ENCODE results near the gene RETREG1.
"Not testable (repeated sequence)": the region's sequence is repeated elsewhere in the genome, so short reads cannot be mapped to it uniquely, and the experiment has no call there.

RETREG1 gene

GRCh38 chr5:16477541-16477940, 139.3 kb downstream of the RETREG1 start:
- H3K9me2 ChIP-seq (ENCODE audit: low read depth, low read length), result no peaks in the 10 kb centered on the region
- H3K9ac ChIP-seq (ENCODE audit: low read length), result no peak overlapping the region
- no peaks in the 10 kb centered on the region for H4K20me1 ChIP-seq (ENCODE audit: insufficient read depth, low read length)
- H3K27me3 ChIP-seq (ENCODE audit: insufficient read depth, low read length), result no peaks in the 10 kb centered on the region
- no peak overlapping the region for H2AFZ ChIP-seq (ENCODE audit: low read length)
- H3K36me3 ChIP-seq (ENCODE audit: insufficient read depth, low read length), result no peaks in the 10 kb centered on the region
- H3K4me2 ChIP-seq (ENCODE audit: low read length), result no peak overlapping the region
- no peaks in the 10 kb centered on the region for H3K79me2 ChIP-seq (ENCODE audit: insufficient read depth, low read length)
- H3K4me1 ChIP-seq (ENCODE audit: insufficient read depth, low read length, severe bottlenecking), result no peaks in the 10 kb centered on the region
- H3K9me3 ChIP-seq (ENCODE audit: low read length), result no peaks in the 10 kb centered on the region
- no peaks in the 10 kb centered on the region for H3F3A ChIP-seq (ENCODE audit: insufficient read depth, low read length)
- no peak for TF ChIP-seq EZH2 (IDR thresholded peaks at IDR 0.05; ENCODE audit: borderline replicate concordance, low read length)
- H3K4me3 ChIP-seq (ENCODE audit: low read depth, low read length, poor library complexity, severe bottlenecking), result no peak overlapping the region
- no peak overlapping the region for H3K27ac ChIP-seq (ENCODE audit: low read depth, low read length, poor library complexity, severe bottlenecking)

GRCh38 chr5:16476417-16476816, 140.4 kb downstream of the RETREG1 start:
- not testable (repeated sequence) for H3K27me3 ChIP-seq (ENCODE audit: insufficient read depth, low read length); H3K79me2 ChIP-seq (ENCODE audit: insufficient read depth, low read length); H3F3A ChIP-seq (ENCODE audit: insufficient read depth, low read length); H3K27ac ChIP-seq (ENCODE audit: low read depth, low read length, poor library complexity, severe bottlenecking); H3K9me3 ChIP-seq (ENCODE audit: low read length); H3K9ac ChIP-seq (ENCODE audit: low read length); H3K4me2 ChIP-seq (ENCODE audit: low read length); H4K20me1 ChIP-seq (ENCODE audit: insufficient read depth, low read length); H3K9me2 ChIP-seq (ENCODE audit: low read depth, low read length); H3K4me1 ChIP-seq (ENCODE audit: insufficient read depth, low read length, severe bottlenecking); H3K36me3 ChIP-seq (ENCODE audit: insufficient read depth, low read length); H3K4me3 ChIP-seq (ENCODE audit: low read depth, low read length, poor library complexity, severe bottlenecking); H2AFZ ChIP-seq (ENCODE audit: low read length)

DNA sequence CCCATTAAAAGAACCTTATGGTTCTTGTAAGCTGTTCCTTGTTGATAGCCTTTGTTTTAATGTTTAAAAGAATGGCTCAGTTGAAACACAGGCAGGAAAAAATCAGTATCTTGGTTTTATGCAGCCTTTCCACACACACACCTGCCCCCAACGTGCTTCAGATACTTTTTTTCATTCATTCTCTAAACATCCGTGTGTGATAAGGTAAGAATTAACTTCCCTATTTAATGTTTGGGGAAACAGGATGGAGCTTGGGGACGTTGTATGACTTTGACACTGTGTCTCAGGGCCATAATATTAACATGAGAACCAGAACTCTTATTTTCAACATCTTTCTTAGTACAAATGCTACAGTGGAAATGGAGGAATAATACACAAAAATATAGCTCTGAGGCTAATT, 145.4 kb downstream of the RETREG1 start:
- no peaks in the 10 kb centered on the region for H3K79me2 ChIP-seq (ENCODE audit: insufficient read depth, low read length)
- no peak overlapping the region for H3K27ac ChIP-seq (ENCODE audit: low read depth, low read length, poor library complexity, severe bottlenecking)
- H3K4me3 ChIP-seq (ENCODE audit: low read depth, low read length, poor library complexity, severe bottlenecking), result no peak overlapping the region

GRCh38 chr5:16467363-16468219, 149.2 kb downstream of the RETREG1 start:
- no peaks in the 10 kb centered on the region for H4K20me1 ChIP-seq (ENCODE audit: insufficient read depth, low read length)
- H2AFZ ChIP-seq (ENCODE audit: low read length), result no peak overlapping the region
- H3K36me3 ChIP-seq (ENCODE audit: insufficient read depth, low read length), result peaks cover 13% of the 10 kb centered on the region
- no peak overlapping the region for H3K9ac ChIP-seq (ENCODE audit: low read length)
- TF ChIP-seq CTCF (IDR thresholded peaks at IDR 0.05; ENCODE audit: low read length), result no peak
- no peak for TF ChIP-seq EZH2 (IDR thresholded peaks at IDR 0.05; ENCODE audit: borderline replicate concordance, low read length)
- peak overlapping the region; percentile 87 for H3K4me2 ChIP-seq (ENCODE audit: low read length)
- no peaks in the 10 kb centered on the region for H3K27me3 ChIP-seq (ENCODE audit: insufficient read depth, low read length)
- no peaks in the 10 kb centered on the region for H3F3A ChIP-seq (ENCODE audit: insufficient read depth, low read length)
- H3K4me3 ChIP-seq (ENCODE audit: low read depth, low read length, poor library complexity, severe bottlenecking), result peak overlapping the region; percentile 97
- no peaks in the 10 kb centered on the region for H3K9me2 ChIP-seq (ENCODE audit: low read depth, low read length)
- peaks cover 37% of the 10 kb centered on the region for H3K4me1 ChIP-seq (ENCODE audit: insufficient read depth, low read length, severe bottlenecking)
- H3K27ac ChIP-seq (ENCODE audit: low read depth, low read length, poor library complexity, severe bottlenecking), result no peak overlapping the region
- H3K9me3 ChIP-seq (ENCODE audit: low read length), result no peaks in the 10 kb centered on the region
- peaks cover 19% of the 10 kb centered on the region for H3K79me2 ChIP-seq (ENCODE audit: insufficient read depth, low read length)

More for the DNA sequence above, 145.4 kb downstream of the RETREG1 start:
- Histone ChIP-seq H3K4me1 (ENCODE audit: insufficient read depth, low read length, severe bottlenecking) (peaks cover 16% of the 10 kb centered on the region), H4K20me1 (ENCODE audit: insufficient read depth, low read length) (no peaks in the 10 kb centered on the region), H3K4me2 (ENCODE audit: low read length) (no peak overlapping the region), H3F3A (ENCODE audit: insufficient read depth, low read length) (no peaks in the 10 kb centered on the region), H3K9ac (ENCODE audit: low read length) (no peak overlapping the region), H2AFZ (ENCODE audit: low read length) (no peak overlapping the region), H3K27me3 (ENCODE audit: insufficient read depth, low read length) (no peaks in the 10 kb centered on the region), H3K36me3 (ENCODE audit: insufficient read depth, low read length) (no peaks in the 10 kb centered on the region), H3K9me3 (ENCODE audit: low read length) (no peaks in the 10 kb centered on the region), H3K9me2 (ENCODE audit: low read depth, low read length) (no peaks in the 10 kb centered on the region)
- TF ChIP-seq CTCF (IDR thresholded peaks at IDR 0.05; ENCODE audit: low read length) (no peak), EZH2 (IDR thresholded peaks at IDR 0.05; ENCODE audit: borderline replicate concordance, low read length) (no peak)
